ENCODE data around the gene PPP1R9A. TPM values are rescaled to one million over a fixed set of nuclear protein-coding genes. Genes with fewer than 3 reads are reported as not detected.

The PPP1R9A gene
- total and polyA plus RNA-seq, 8 donors = 18.7 to 28.6 (median 24.3) TPM

DNA sequence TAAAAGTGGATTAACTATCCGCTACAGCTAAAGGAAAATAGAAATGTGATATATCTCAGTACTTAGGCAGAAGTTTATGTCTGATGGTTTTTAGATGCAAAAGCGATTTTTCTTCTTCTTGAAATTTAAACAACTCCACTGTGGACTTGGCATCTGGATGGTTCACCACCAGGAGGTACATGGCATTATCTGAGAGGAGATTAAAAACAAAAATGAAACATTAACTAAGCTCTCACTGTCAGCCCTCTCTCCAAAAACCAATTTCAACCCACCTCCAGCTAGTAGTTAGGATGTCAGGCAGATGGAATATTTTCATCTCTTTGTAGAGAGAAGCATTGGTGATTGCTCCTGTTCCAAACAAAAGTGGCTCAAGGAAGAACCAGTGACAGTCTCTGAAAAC lies 404.0 kb downstream of the PPP1R9A start:
- intact Hi-C loops (cut with DNase I) = no loop called here
- ATAC-seq = no peak

DNA sequence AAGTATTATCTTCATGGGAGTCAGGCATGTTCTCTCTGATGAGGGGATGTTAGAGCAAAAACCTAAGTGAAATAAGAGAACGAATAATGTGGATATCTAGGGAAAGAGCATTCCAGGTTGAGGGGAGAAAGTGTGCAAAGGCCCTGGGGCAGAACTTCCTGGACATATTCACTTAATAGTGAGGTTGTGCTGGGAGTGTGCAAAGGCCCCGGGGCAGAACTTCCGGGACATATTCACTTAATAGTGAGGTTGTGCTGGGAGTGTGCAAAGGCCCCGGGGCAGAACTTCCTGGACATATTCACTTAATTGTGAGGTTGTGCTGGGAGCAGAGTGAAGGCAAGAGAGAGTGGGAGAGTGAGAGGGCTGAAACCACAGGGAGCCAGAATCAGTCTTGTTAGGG lies 405.2 kb downstream of the PPP1R9A start:
- no peaks in the 10 kb centered on the region for H3K4me1 ChIP-seq
- no peak for ATAC-seq
- intact Hi-C loops (cut with DNase I) = no loop called here
- TF ChIP-seq, protein P1, sequence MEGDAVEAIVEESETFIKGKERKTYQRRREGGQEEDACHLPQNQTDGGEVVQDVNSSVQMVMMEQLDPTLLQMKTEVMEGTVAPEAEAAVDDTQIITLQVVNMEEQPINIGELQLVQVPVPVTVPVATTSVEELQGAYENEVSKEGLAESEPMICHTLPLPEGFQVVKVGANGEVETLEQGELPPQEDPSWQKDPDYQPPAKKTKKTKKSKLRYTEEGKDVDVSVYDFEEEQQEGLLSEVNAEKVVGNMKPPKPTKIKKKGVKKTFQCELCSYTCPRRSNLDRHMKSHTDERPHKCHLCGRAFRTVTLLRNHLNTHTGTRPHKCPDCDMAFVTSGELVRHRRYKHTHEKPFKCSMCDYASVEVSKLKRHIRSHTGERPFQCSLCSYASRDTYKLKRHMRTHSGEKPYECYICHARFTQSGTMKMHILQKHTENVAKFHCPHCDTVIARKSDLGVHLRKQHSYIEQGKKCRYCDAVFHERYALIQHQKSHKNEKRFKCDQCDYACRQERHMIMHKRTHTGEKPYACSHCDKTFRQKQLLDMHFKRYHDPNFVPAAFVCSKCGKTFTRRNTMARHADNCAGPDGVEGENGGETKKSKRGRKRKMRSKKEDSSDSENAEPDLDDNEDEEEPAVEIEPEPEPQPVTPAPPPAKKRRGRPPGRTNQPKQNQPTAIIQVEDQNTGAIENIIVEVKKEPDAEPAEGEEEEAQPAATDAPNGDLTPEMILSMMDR (IDR thresholded peaks at IDR 0.05) = no peak
- no peak overlapping the region for H3K27ac ChIP-seq
- H3K27me3 ChIP-seq = no peaks in the 10 kb centered on the region
- H3K4me3 ChIP-seq = no peak overlapping the region
- no peaks in the 10 kb centered on the region for H3K9me3 ChIP-seq
- no peak for DNase-seq
- no peaks in the 10 kb centered on the region for H3K36me3 ChIP-seq

More for the DNA sequence above, 404.0 kb downstream of the PPP1R9A start:
- DNase-seq = no peak
- no peaks in the 10 kb centered on the region for H3K4me1 ChIP-seq
- no peaks in the 10 kb centered on the region for H3K36me3 ChIP-seq
- H3K27ac ChIP-seq = no peak overlapping the region
- H3K27me3 ChIP-seq = no peaks in the 10 kb centered on the region
- H3K9me3 ChIP-seq = no peaks in the 10 kb centered on the region
- TF ChIP-seq, protein P1 (IDR thresholded peaks at IDR 0.05) = no peak
- no peak overlapping the region for H3K4me3 ChIP-seq

DNA sequence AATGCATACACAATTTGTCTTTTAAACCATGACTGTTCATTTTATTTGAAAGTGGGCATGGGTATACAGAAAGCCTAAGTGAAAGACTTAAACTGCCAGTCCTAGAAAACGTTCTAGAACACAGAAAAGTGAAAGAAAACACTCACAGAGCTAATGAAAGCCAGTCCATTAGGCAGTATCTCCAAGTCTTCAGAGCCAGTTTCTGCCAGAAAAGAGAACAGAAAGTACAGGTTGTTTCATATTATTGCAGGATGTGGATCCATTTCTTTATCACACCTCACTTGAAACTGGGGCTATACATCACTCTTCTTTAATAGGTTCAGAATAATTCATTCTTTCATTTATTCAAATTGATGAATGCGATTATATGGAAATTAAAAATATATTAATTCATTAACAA lies 409.2 kb downstream of the PPP1R9A start:
- Histone ChIP-seq H3K36me3 (no peaks in the 10 kb centered on the region), H3K4me3 (no peak overlapping the region), H3K4me1 (no peaks in the 10 kb centered on the region), H3K27me3 (no peaks in the 10 kb centered on the region), H3K27ac (no peak overlapping the region), H3K9me3 (no peaks in the 10 kb centered on the region)
- TF ChIP-seq, protein P1 (IDR thresholded peaks at IDR 0.05) = no peak
- DNase-seq (no peak), ATAC-seq (no peak)
- intact Hi-C loops (cut with DNase I) = no loop called here

DNA sequence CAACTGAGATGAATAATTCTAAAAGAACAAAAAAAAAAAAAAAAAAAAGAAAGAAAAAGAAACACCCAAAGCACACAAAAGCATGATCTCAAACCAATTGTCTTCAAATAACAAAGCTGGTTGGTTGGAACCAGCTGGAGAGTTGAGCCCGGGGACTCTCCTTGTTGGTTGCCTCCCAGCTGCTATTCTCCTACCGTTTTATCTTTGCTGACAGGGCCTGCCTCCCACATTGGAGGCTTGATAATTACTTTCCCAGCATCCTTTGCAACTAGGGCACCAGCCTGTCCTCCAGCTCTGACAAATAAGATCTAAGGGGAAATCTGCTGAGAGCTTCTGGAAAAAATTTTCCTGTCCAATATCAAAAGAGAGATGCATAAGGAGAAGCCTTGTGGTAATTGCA lies 410.2 kb downstream of the PPP1R9A start:
- DNase-seq (no peak), ATAC-seq (no peak)
- TF ChIP-seq, protein P1 (IDR thresholded peaks at IDR 0.05) = no peak
- Histone ChIP-seq H3K27me3 (no peaks in the 10 kb centered on the region), H3K4me3 (no peak overlapping the region), H3K4me1 (no peaks in the 10 kb centered on the region), H3K9me3 (no peaks in the 10 kb centered on the region), H3K36me3 (no peaks in the 10 kb centered on the region), H3K27ac (no peak overlapping the region)
- intact Hi-C loops (cut with DNase I) = no loop called here

DNA sequence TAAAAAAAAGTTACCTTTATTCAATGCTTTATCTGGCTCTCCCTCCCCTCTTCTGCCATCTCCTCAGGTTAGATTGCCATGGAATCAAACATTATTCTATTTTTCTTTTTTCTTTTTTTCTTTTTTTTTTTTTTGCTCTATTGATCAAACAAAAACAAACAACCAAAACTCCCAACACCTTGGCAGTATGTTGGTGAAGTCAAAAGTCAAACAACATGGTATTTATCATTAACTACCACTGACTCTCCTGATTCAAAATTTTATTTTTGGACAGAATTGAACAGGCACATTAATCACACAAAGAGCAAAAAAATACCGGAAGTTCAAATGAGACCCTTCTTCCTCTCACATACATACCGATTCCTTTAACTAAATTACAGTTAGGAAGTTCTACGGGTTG lies 410.6 kb downstream of the PPP1R9A start:
- Histone ChIP-seq H3K27me3 (no peaks in the 10 kb centered on the region), H3K36me3 (no peaks in the 10 kb centered on the region), H3K9me3 (no peaks in the 10 kb centered on the region), H3K27ac (no peak overlapping the region), H3K4me1 (no peaks in the 10 kb centered on the region), H3K4me3 (no peak overlapping the region)
- ATAC-seq (no peak), DNase-seq (no peak)
- TF ChIP-seq, protein P1 (IDR thresholded peaks at IDR 0.05) = no peak
- intact Hi-C loops (cut with DNase I) = no loop called here
